Neuronal stem cell (in vitro differentiated cells): ENCODE results near the gene CAMTA1.

ENCODE experiments used
- DNase-seq: peaks from one replicate; pipeline ENCODE4 v3.0.0-alpha.2; 2013; ENCODE audit warnings: low spot score
- H2AFZ ChIP-seq: one replicate; pipeline ENCODE4 v1.6.1; 2013; ENCODE audit warnings: mild to moderate bottlenecking, low read length, inconsistent platforms
- H2AK5ac ChIP-seq: 2 replicates; pipeline ENCODE4 v1.6.1; 2013; ENCODE audit warnings: low read depth, mild to moderate bottlenecking, inconsistent platforms, low read length, moderate library complexity, mixed read lengths
- H2BK120ac ChIP-seq: 2 replicates; pipeline ENCODE4 v1.6.1; 2013; ENCODE audit warnings: low read depth, mild to moderate bottlenecking, inconsistent platforms, low read length, moderate library complexity, mixed read lengths
- H2BK12ac ChIP-seq: one replicate; pipeline ENCODE4 v1.6.1; 2013; ENCODE audit warnings: low read length, inconsistent platforms
- H2BK15ac ChIP-seq: 2 replicates; pipeline ENCODE4 v1.6.1; 2013; ENCODE audit warnings: mild to moderate bottlenecking, low read length, inconsistent platforms, mixed read lengths
- H2BK5ac ChIP-seq: one replicate; pipeline ENCODE4 v1.6.1; 2013; ENCODE audit warnings: inconsistent platforms, mild to moderate bottlenecking, low read length, moderate library complexity
- H3K14ac ChIP-seq: one replicate; pipeline ENCODE4 v1.6.1; 2013; ENCODE audit warnings: low read length, inconsistent platforms
- H3K18ac ChIP-seq: 2 replicates; pipeline ENCODE4 v1.6.1; 2013; ENCODE audit warnings: low read length, inconsistent platforms
- H3K23ac ChIP-seq: 2 replicates; pipeline ENCODE4 v1.6.1; 2013; ENCODE audit warnings: low read depth, mild to moderate bottlenecking, mixed read lengths, low read length, inconsistent platforms; ENCODE audit not compliant: poor library complexity
- H3K27ac ChIP-seq: replicated peaks from 3 replicates; pipeline ENCODE4 v1.5.1; 2013; ENCODE audit warnings: low read length, inconsistent platforms
- H3K27me3 ChIP-seq, 3 experiments: 2 replicates each; pipeline ENCODE4 v1.6.1; 2013; ENCODE audit warnings: low read length in 3 of 3, mild to moderate bottlenecking in 2 of 3, inconsistent platforms in 1 of 3, low read depth in 1 of 3, mixed read lengths in 1 of 3, moderate library complexity in 1 of 3; ENCODE audit not compliant: control insufficient read depth in 3 of 3, insufficient read depth in 3 of 3
- H3K36me3 ChIP-seq, 2 donors: replicated peaks in 1 of 2; 2 replicates each; pipeline ENCODE4 v1.6.1; 2013; ENCODE audit warnings: low read length in 2 of 2; ENCODE audit not compliant: control insufficient read depth in 2 of 2, insufficient read depth in 2 of 2
- H3K4ac ChIP-seq: 2 replicates; pipeline ENCODE4 v1.6.1; 2013; ENCODE audit warnings: inconsistent platforms, mild to moderate bottlenecking, low read length, moderate library complexity
- H3K4me1 ChIP-seq, 2 donors: 1 replicate in 1 of 2; 2 replicates in 1 of 2; pipeline ENCODE4 v1.6.1; 2013; ENCODE audit warnings: low read length in 2 of 2, low read depth in 1 of 2; ENCODE audit not compliant: control insufficient read depth in 2 of 2, insufficient read depth in 1 of 2
- H3K4me2 ChIP-seq: one replicate; pipeline ENCODE4 v1.6.1; 2013; ENCODE audit warnings: mild to moderate bottlenecking, low read length, inconsistent platforms; ENCODE audit not compliant: insufficient read depth, poor library complexity, severe bottlenecking
- H3K4me3 ChIP-seq, 2 donors: 2 replicates each; pipeline ENCODE4 v1.5.1; 2013; ENCODE audit warnings: low read length in 2 of 2, mild to moderate bottlenecking in 2 of 2, inconsistent platforms in 1 of 2, moderate library complexity in 1 of 2
- H3K79me1 ChIP-seq: one replicate; pipeline ENCODE4 v1.6.1; 2013; ENCODE audit warnings: low read depth, mild to moderate bottlenecking, inconsistent platforms, low read length, moderate library complexity
- H3K9ac ChIP-seq: one replicate; pipeline ENCODE4 v1.6.1; 2013; ENCODE audit warnings: mild to moderate bottlenecking, low read depth, low read length, inconsistent platforms; ENCODE audit not compliant: poor library complexity
- H3K9me3 ChIP-seq, 2 donors: replicated peaks in 1 of 2; 2 replicates each; pipeline versions ENCODE3 to v1.6.1; 2013; ENCODE audit warnings: low read length in 2 of 2, mild to moderate bottlenecking in 2 of 2, inconsistent platforms in 1 of 2, low read depth in 1 of 2, mixed read lengths in 1 of 2, moderate library complexity in 1 of 2; ENCODE audit not compliant: control insufficient read depth in 2 of 2, insufficient read depth in 1 of 2
- H4K8ac ChIP-seq: one replicate; pipeline ENCODE4 v1.6.1; 2013; ENCODE audit warnings: low read depth, mild to moderate bottlenecking, inconsistent platforms, low read length, moderate library complexity
- H4K91ac ChIP-seq: one replicate; pipeline ENCODE4 v1.6.1; 2013; ENCODE audit warnings: low read length, low read depth, mild to moderate bottlenecking, inconsistent platforms; ENCODE audit not compliant: poor library complexity
- WGBS, 2 donors: extraction: QIAGEN DNeasy Blood & Tissue Kit; methylation state at CpG; one replicate each; pipeline ENCODE4 v1.1.7; 2013; ENCODE audit warnings: missing lambda C conversion rate in 2 of 2, mixed read lengths in 1 of 2; ENCODE audit not compliant: insufficient read length in 2 of 2, insufficient replicate concordance in 1 of 2; ENCODE audit errors: extremely low coverage in 2 of 2; 5-methylcytosine and 5-hydroxymethylcytosine counted together

Gene CAMTA1

GRCh38 chr1:7437608-7438395 lies 652.5 kb downstream of the CAMTA1 start:
- no peak overlapping the region for H3K27ac ChIP-seq
- peak overlapping the region; percentile 42 for H2AK5ac ChIP-seq
- H4K8ac ChIP-seq: no peak overlapping the region
- H2BK120ac ChIP-seq: no peak overlapping the region
- H3K4ac ChIP-seq: no peak overlapping the region
- H3K4me3 ChIP-seq: no peak overlapping the region
- no peak for DNase-seq
- no peaks in the 10 kb centered on the region for H3K79me1 ChIP-seq
- peak overlapping the region; percentile 21 for H3K23ac ChIP-seq
- no peak overlapping the region for H2AFZ ChIP-seq
- WGBS, 2 donors: no CpG with 5 or more reads among the region's 21 CpGs
- peaks cover 0 to 2% of the 10 kb centered on the region in 2 donors for H3K4me1 ChIP-seq
- no peaks in the 10 kb centered on the region for H3K27me3 ChIP-seq
- H3K9ac ChIP-seq: no peak overlapping the region
- H3K18ac ChIP-seq: peak overlapping the region; percentile 27
- no peaks in the 10 kb centered on the region for H3K36me3 ChIP-seq
- no peak overlapping the region for H2BK5ac ChIP-seq
- no peak overlapping the region for H4K91ac ChIP-seq
- H2BK12ac ChIP-seq: no peak overlapping the region
- no peak overlapping the region for H3K4me2 ChIP-seq
- H3K9me3 ChIP-seq: peaks cover 0 to 4% of the 10 kb centered on the region in 2 donors
- H2BK15ac ChIP-seq: peak overlapping the region; percentile 12
- H3K14ac ChIP-seq: no peak overlapping the region

GRCh38 chr1:7438396-7438785 lies 653.1 kb downstream of the CAMTA1 start:
- H3K14ac ChIP-seq: no peak overlapping the region
- no peak overlapping the region for H4K91ac ChIP-seq
- H2BK12ac ChIP-seq: no peak overlapping the region
- H2BK15ac ChIP-seq: peak overlapping the region; percentile 20
- H2AK5ac ChIP-seq: peak overlapping the region; percentile 35
- no peaks in the 10 kb centered on the region for H3K79me1 ChIP-seq
- DNase-seq: no peak
- no peak overlapping the region for H3K4ac ChIP-seq
- no peak overlapping the region for H2BK120ac ChIP-seq
- H3K27ac ChIP-seq: no peak overlapping the region
- H3K27me3 ChIP-seq: no peaks in the 10 kb centered on the region
- no peak overlapping the region for H2BK5ac ChIP-seq
- peak overlapping the region; percentile 77 for H3K18ac ChIP-seq
- no peak overlapping the region for H4K8ac ChIP-seq
- H3K4me3 ChIP-seq: no peak overlapping the region
- H3K9me3 ChIP-seq: peaks cover 0 to 4% of the 10 kb centered on the region in 2 donors
- no peaks in the 10 kb centered on the region for H3K36me3 ChIP-seq
- H2AFZ ChIP-seq: no peak overlapping the region
- peaks cover 0 to 2% of the 10 kb centered on the region in 2 donors for H3K4me1 ChIP-seq
- WGBS, 2 donors: no CpG with 5 or more reads among the region's 7 CpGs
- H3K9ac ChIP-seq: no peak overlapping the region
- no peak overlapping the region for H3K4me2 ChIP-seq
- peak overlapping the region; percentile 49 for H3K23ac ChIP-seq

- Histone ChIP-seq H3K14ac (no peak overlapping the region), H2AFZ (no peak overlapping the region), H2AK5ac (peak overlapping the region; percentile 21), H2BK5ac (no peak overlapping the region), H3K23ac (peak overlapping the region; percentile 86), H3K9me3 (peaks cover 0 to 2% of the 10 kb centered on the region in 2 donors), H2BK120ac (no peak overlapping the region), H3K36me3 (no peaks in the 10 kb centered on the region), H3K4me1 (no peaks in the 10 kb centered on the region), H3K9ac (peak overlapping the region; percentile 54), H4K91ac (no peak overlapping the region), H4K8ac (peak overlapping the region; percentile 50), H3K18ac (peak overlapping the region; percentile 77), H3K27me3 (no peaks in the 10 kb centered on the region), H3K4ac (no peak overlapping the region), H3K27ac (no peak overlapping the region), H3K4me3 (no peak overlapping the region), H3K4me2 (no peak overlapping the region), H2BK15ac (peak overlapping the region; percentile 41), H3K79me1 (no peaks in the 10 kb centered on the region), H2BK12ac (no peak overlapping the region)
- no CpG with 5 or more reads among the region's 22 CpGs for WGBS, 2 donors
- DNase-seq: no peak
Measured at GRCh38 chr1:7438921-7439655, 653.8 kb downstream of the CAMTA1 start.

- Histone ChIP-seq H3K27me3 (no peaks in the 10 kb centered on the region), H4K91ac (no peak overlapping the region), H3K9me3 (no peaks in the 10 kb centered on the region), H3K27ac (no peak overlapping the region), H3K36me3 (no peaks in the 10 kb centered on the region), H2BK120ac (no peak overlapping the region), H3K4ac (no peak overlapping the region), H4K8ac (no peak overlapping the region), H3K9ac (no peak overlapping the region), H2AK5ac (peak overlapping the region; percentile 19), H3K4me3 (no peak overlapping the region), H3K14ac (peak overlapping the region; percentile 64), H2AFZ (no peak overlapping the region), H3K23ac (no peak overlapping the region), H3K18ac (peak overlapping the region; percentile 30), H3K4me1 (no peaks in the 10 kb centered on the region), H3K79me1 (no peaks in the 10 kb centered on the region), H2BK5ac (no peak overlapping the region), H2BK15ac (no peak overlapping the region), H2BK12ac (no peak overlapping the region), H3K4me2 (no peak overlapping the region)
- DNase-seq: no peak
- WGBS, 2 donors: no CpG with 5 or more reads among the region's 13 CpGs
Measured at GRCh38 chr1:7440154-7440553, 654.9 kb downstream of the CAMTA1 start.
